AG04450 (cell line): ENCODE measurements around the gene RPL19. TPM values are rescaled to one million over a fixed set of nuclear protein-coding genes. Genes with fewer than 3 reads are reported as not detected.

ENCODE experiments used
- CTCF ChIA-PET: fragments of 300-600, 350-600 bp; formaldehyde crosslinking; extraction: SDS; loops from one replicate; lab custom pipeline; 2022; ENCODE audit warnings: antibody characterized with exemption, inconsistent platforms; lab: Charles Lee
- POLR2A ChIA-PET: fragments of 350-600 bp; formaldehyde crosslinking; extraction: SDS; loops from one replicate; lab custom pipeline; 2021; ENCODE audit warnings: antibody characterized with exemption, inconsistent platforms; lab: Yijun Ruan, JAX
- DNase-seq: peaks from one replicate; pipeline ENCODE4 v3.0.0-alpha.2; 2011; ENCODE audit warnings: low read depth, low spot score
- H3K27ac ChIP-seq: one replicate; pipeline ENCODE4 v1.5.1; 2012; ENCODE audit warnings: low read depth, low read length, control low read depth
- H3K27me3 ChIP-seq: one replicate; pipeline ENCODE4 v1.6.0; 2012; ENCODE audit warnings: low read length; ENCODE audit not compliant: control insufficient read depth, insufficient read depth
- H3K4me3 ChIP-seq: 2 replicates; pipeline ENCODE4 v1.5.1; 2011; ENCODE audit warnings: mild to moderate bottlenecking, low read depth, low read length, control low read depth
- H3K9me3 ChIP-seq: 2 replicates; pipeline ENCODE4 v1.5.1; 2012; ENCODE audit warnings: low read length; ENCODE audit not compliant: control insufficient read depth, insufficient read depth
- CTCF ChIP-seq: IDR thresholded peaks from 2 replicates; pipeline ENCODE4 v1.5.1; 2011; ENCODE audit warnings: low read depth, low read length, control low read depth, inconsistent platforms
- polyA plus RNA-seq: library from polyadenylated mRNA; depleted of rRNA; stranded (reverse); fragments of >200 nt; gene quantifications from 2 replicates; pipeline ENCODE4 v1.2.3, GENCODE V29; 2011

The RPL19 gene
- polyA plus RNA-seq, 1 experiment, result 1,791 TPM

DNA sequence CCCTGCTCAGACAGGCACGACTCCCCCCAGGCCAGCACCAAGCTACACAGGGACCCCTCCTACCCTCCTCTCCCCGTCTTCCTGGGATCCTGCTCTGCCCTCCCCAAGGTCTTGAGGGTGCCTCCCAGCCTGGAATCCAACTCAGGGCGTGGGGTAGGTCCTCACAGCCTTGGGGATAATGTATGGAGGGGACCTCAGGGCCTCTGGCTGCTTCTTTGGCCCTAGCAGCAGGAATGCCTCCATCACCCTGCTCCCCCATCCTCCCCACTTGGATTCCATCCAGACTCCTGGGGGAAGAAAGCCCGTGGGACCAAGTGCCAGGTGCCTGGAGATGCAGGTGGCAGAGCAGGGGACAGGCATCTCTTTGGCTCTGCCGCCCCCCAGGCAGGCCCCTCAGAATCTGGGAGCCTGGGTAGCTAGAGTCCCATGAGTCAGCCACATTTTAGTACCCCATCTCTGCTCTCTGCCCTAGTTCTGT is 36.4 kb downstream of the RPL19 start:
- ChIA-PET CTCF (interaction anchor here (0.5 to 4.5 kb wide), 12 partner anchors 8 to 72 kb away, joined by 3 to 31 read pairs (median 4); partner anchors contain the start of gene STAC2), POLR2A (interaction anchor here (0.6 kb wide), 1 partner anchor 36 kb away, joined by 4 read pairs; no protein-coding TSS in a partner anchor)
- H3K9me3 ChIP-seq, result no peaks in the 10 kb centered on the region; the same call in 1 of the 2 replicates
- no peak for DNase-seq
- no peak overlapping the region for H3K27ac ChIP-seq
- TF ChIP-seq CTCF, result no peak
- H3K27me3 ChIP-seq, result no peaks in the 10 kb centered on the region
- no peak overlapping the region for H3K4me3 ChIP-seq

DNA sequence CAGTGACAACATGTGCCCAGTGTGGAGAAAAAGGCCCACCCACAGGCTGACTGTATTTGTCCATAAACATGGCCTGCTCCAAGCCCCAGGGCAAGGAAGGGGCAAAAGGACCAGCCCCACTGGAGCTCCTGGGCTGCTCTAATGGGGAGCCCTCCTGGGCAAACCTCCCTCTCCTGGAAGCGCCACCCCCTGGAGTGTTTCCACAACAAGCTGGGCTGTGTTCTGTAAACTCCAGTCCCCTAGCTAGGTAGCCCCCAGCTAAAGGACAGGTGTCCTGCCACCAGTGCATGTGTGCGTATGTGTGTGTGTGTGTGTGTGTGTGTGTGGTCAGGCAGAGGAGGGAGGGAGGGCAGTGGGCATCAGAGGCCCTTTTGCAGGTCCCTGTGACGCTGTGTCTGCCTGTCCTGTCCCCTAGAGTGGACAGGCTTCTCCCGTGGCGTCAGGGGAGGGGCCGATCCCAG is 36.9 kb downstream of the RPL19 start:
- Histone ChIP-seq H3K9me3 (no peaks in the 10 kb centered on the region; the same call in 1 of the 2 replicates), H3K4me3 (no peak overlapping the region), H3K27ac (no peak overlapping the region), H3K27me3 (no peaks in the 10 kb centered on the region)
- ChIA-PET POLR2A (interaction anchor here (1.0 kb wide), 1 partner anchor 44 kb away, joined by 3 read pairs; no protein-coding TSS in a partner anchor), CTCF (interaction anchor here (1.0 to 4.5 kb wide), 6 partner anchors 7 to 72 kb away, joined by 3 to 31 read pairs (median 6); no protein-coding TSS in a partner anchor)
- DNase-seq, result no peak
- no peak for TF ChIP-seq CTCF

- DNase-seq, result no peak
- Histone ChIP-seq H3K9me3 (no peaks in the 10 kb centered on the region; the same call in 1 of the 2 replicates), H3K27ac (no peak overlapping the region), H3K4me3 (no peak overlapping the region), H3K27me3 (no peaks in the 10 kb centered on the region)
- ChIA-PET POLR2A (interaction anchor here (0.6 to 1.2 kb wide), 3 partner anchors 38 to 204 kb away, joined by 3 read pairs; partner anchors contain the start of gene RPL19), CTCF (interaction anchor here (0.5 to 4.5 kb wide), 6 partner anchors 7 to 255 kb away, joined by 3 to 31 read pairs (median 4); no protein-coding TSS in a partner anchor)
- TF ChIP-seq CTCF, result no peak
Measured at GRCh38 chr17:39237586-39237985, 37.5 kb downstream of the RPL19 start.

DNA sequence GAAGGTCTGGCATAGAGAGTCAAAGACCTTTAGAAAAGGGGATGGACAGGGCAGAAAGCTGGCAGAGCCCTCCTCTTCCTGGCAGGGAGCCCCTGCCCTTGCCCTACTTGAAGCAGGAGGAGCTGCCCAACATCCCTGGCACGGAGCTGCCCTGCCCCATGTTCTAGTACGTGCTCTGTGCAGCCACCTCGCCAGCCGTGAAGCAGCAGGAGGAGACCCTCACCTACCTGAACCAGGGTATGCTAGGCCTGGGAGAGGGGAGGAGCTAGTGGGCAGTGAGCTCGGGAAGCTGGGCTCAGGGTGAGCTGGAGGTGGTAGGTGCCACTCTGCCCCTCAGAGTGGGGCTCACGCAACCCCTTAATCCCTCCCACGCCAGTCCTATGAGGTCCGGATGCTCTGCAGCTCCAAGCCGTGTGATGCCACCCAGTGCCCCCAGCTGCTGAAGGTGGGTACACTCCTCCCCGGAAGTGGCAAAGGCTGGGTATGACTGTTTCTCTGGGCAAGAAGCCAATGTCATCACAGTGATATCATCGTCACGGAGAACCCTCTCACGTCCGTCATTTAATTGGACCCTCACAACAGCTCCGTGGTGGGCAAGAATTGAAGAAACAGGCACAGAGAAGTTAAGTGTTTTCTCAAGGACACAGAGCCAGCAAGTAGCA is 38.4 kb downstream of the RPL19 start:
- Histone ChIP-seq H3K27ac (no peak overlapping the region), H3K9me3 (no peaks in the 10 kb centered on the region; the same call in 1 of the 2 replicates), H3K4me3 (no peak overlapping the region), H3K27me3 (no peaks in the 10 kb centered on the region)
- TF ChIP-seq CTCF, result no peak
- ChIA-PET CTCF (interaction anchor here (0.5 to 1.5 kb wide), 5 partner anchors 32 to 256 kb away, joined by 3 to 9 read pairs (median 4); no protein-coding TSS in a partner anchor), POLR2A (interaction anchor here (0.5 to 1.2 kb wide), 2 partner anchors 33 to 38 kb away, joined by 3 to 5 read pairs; partner anchors contain the start of gene RPL19)
- DNase-seq, result no peak
